ENCODE results near the gene IPO5. TPM values are rescaled to one million over a fixed set of nuclear protein-coding genes. Genes with fewer than 3 reads are reported as not detected.

Gene IPO5
- total and polyA plus RNA-seq, 2 of the 8 experiments (the other 6 are each of a cell fraction or from before 2014, with no cell fraction given): 143 to 410 TPM

DNA sequence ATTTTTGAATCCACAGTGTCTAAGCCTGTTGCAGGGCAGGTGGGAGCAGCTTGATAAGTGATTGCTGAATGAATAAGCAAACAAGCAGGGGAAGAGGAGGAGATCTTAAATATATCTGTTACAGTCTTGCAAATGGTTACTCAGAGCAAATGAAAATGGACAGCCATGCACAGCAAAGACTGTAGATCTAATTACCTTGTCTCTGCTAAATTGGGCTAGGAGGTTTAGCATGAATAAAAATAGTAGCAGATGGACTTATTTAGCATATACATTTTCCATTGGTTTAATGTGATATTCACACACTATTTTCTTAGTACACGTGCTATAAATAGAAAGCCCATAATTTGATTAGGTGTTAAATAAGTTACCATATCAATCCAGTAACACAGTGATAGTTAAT, 116.5 kb downstream of the IPO5 start:
- Histone ChIP-seq H3K14ac (ENCODE audit: insufficient read length) (no peak overlapping the region), H3K79me1 (ENCODE audit: low read depth, low read length) (no peaks in the 10 kb centered on the region), H3K9me3 (ENCODE audit: insufficient read depth in 2 of 2, low read depth in 1 of 2, low read length in 1 of 2) (no peaks in the 10 kb centered on the region), H3K23ac (ENCODE audit: insufficient read length) (no peak overlapping the region), H4K91ac (replicated peaks; ENCODE audit: insufficient read length, low read length) (no peak overlapping the region), H3K27me3 (replicated peaks in 1 of 4; ENCODE audit: control insufficient read depth in 3 of 4, extremely low read depth in 1 of 4, insufficient read depth in 3 of 4, low read length in 3 of 4) (no peaks in the 10 kb centered on the region), H3K27ac (ENCODE audit: low read depth, low read length) (no peak overlapping the region), H2BK12ac (ENCODE audit: low read depth, low read length) (no peak overlapping the region), H3K4me1 (replicated peaks in 1 of 4; ENCODE audit: control insufficient read depth in 3 of 4, insufficient read depth in 4 of 4, low read length in 3 of 4) (peaks cover 0 to 2% (median 0%) of the 10 kb centered on the region in 4 experiments; a peak in 1 of 7 replicates), H2BK120ac (replicated peaks; ENCODE audit: low read depth, low read length) (no peak overlapping the region), H3K56ac (replicated peaks; ENCODE audit: insufficient read length, low read depth, low read length) (no peak overlapping the region), H2BK15ac (ENCODE audit: low read length) (no peak overlapping the region), H3K9ac (replicated peaks in 1 of 4; ENCODE audit: extremely low read depth in 1 of 4, low read depth in 3 of 4, low read length in 3 of 4) (no peak overlapping the region), H2BK20ac (ENCODE audit: low read length) (no peak overlapping the region), H3K79me2 (ENCODE audit: control insufficient read depth in 1 of 2, insufficient read depth in 2 of 2, low read length in 2 of 2) (no peaks in the 10 kb centered on the region), H2AK5ac (ENCODE audit: low read depth, low read length) (no peak overlapping the region), H3K36me3 (ENCODE audit: control insufficient read depth in 2 of 4, insufficient read depth in 4 of 4, low read length in 3 of 4) (no peaks in the 10 kb centered on the region), H4K20me1 (replicated peaks in 1 of 2; ENCODE audit: control insufficient read depth in 1 of 2, insufficient read depth in 2 of 2, low read length in 2 of 2) (no peaks in the 10 kb centered on the region), H3K23me2 (ENCODE audit: low read depth, low read length) (no peaks in the 10 kb centered on the region), H3K4ac (replicated peaks; ENCODE audit: insufficient read length, low read depth, low read length) (no peak overlapping the region), H2AFZ (ENCODE audit: low read length) (no peak overlapping the region), H4K8ac (ENCODE audit: extremely low read depth, insufficient read depth, low read length) (no peak overlapping the region), H3K4me2 (ENCODE audit: insufficient read depth in 1 of 2, low read depth in 2 of 2, low read length in 2 of 2) (no peak overlapping the region), H3K18ac (ENCODE audit: extremely low read depth, low read length) (no peak overlapping the region), H2BK5ac (ENCODE audit: low read depth, low read length) (no peak overlapping the region), H4K5ac (ENCODE audit: insufficient read length, low read depth, low read length) (no peak overlapping the region), H3K4me3 (ENCODE audit: extremely low read depth in 1 of 4, insufficient read depth in 2 of 4, low read depth in 3 of 4, low read length in 4 of 4) (no peak overlapping the region)
- TF ChIP-seq RXRA (IDR thresholded peaks at IDR 0.05; ENCODE audit: insufficient read depth, low read depth, low read length) (no peak), RFX5 (IDR thresholded peaks at IDR 0.05; ENCODE audit: borderline replicate concordance, low read depth, low read length) (no peak), USF2 (IDR thresholded peaks at IDR 0.05; ENCODE audit: low read length) (no peak), GABPA (IDR thresholded peaks at IDR 0.05; ENCODE audit: borderline replicate concordance, insufficient read depth, low read length) (no peak), BCL11A (IDR thresholded peaks at IDR 0.05; ENCODE audit: low read depth in 2 of 2, low read length in 2 of 2) (no peak), MAFK (IDR thresholded peaks at IDR 0.05; ENCODE audit: low read depth, low read length) (no peak), RBBP5 (IDR thresholded peaks at IDR 0.05; ENCODE audit: borderline replicate concordance, low read depth, low read length) (no peak), KDM5A (IDR thresholded peaks at IDR 0.05; ENCODE audit: low read length) (no peak)
- CTCF ChIA-PET (ENCODE audit: partially characterized antibody): no interaction called here
- DNase-seq (ENCODE audit: low read depth in 1 of 2, low spot score in 2 of 2): no peak
- FAIRE-seq: no peak
- POLR2A ChIA-PET (ENCODE audit: partially characterized antibody): interaction anchor here (1.0 kb wide), 1 partner anchor 34 kb away, joined by 3 read pairs; no protein-coding TSS in a partner anchor
- WGBS, 2 experiments (ENCODE audit: extremely low coverage in 1 of 2, insufficient coverage in 1 of 2, insufficient read length in 1 of 2, insufficient replicate concordance in 2 of 2, low coverage in 1 of 2, low lambda C conversion rate in 2 of 2, missing lambda C conversion rate in 1 of 2): 94% methylated on average over 1 of the region's 1 CpG; no CpG with 5 or more reads in 1 of the 2 experiments
